Left ventricle myocardium superior (tissue), 1 donor: ENCODE measurements around the gene SIM2. TPM values are rescaled to one million over a fixed set of nuclear protein-coding genes. Genes with fewer than 3 reads are reported as not detected.

ENCODE experiments used
- ATAC-seq: fragments of 200-7000 bp; cut with Tn5 transposase; one replicate; pipeline ENCODE4 v1.9.1; 2020; ENCODE audit warnings: mild to moderate bottlenecking, moderate library complexity
- DNase-seq: peaks from one replicate; pipeline ENCODE4 v3.0.0-alpha.2; 2020
- intact Hi-C: fragments of 100-400 bp; cut with micrococcal nuclease; formaldehyde crosslinking; loops from one replicate; pipeline ENCODE4 v1.11.0; 2022
- total RNA-seq: library from RNA; stranded (reverse); fragmentation: NEBNext Ultra II Directional; extraction: Animal tissue kit (Norgen Biotek cat#: 25700); gene quantifications from one replicate; pipeline ENCODE4 v1.2.1, GENCODE V29; 2021
- donor health status: DM: no; HTN: yes; CAD: no; lungs with severe emphysema.

SIM2 gene
- total RNA-seq, 1 donor from 2014 or later, result not detected

DNA sequence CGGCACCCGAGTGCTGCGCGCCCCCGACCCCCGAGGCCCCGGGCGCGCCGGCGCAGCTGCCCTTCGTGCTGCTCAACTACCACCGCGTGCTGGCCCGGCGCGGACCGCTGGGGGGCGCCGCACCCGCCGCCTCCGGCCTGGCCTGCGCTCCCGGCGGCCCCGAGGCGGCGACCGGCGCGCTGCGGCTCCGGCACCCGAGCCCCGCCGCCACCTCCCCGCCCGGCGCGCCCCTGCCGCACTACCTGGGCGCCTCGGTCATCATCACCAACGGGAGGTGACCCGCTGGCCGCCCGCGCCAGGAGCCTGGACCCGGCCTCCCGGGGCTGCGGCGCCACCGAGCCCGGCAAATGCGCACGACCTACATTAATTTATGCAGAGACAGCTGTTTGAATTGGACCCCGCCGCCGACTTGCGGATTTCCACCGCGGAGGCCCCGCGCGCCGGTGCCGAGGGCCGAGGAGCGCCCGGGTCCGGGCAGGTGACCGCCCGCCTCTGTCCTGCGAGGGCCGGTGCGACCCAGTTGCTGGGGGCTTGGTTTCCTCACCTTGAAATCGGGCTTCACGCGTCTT, 49.0 kb downstream of the SIM2 start:
- DNase-seq (peak; percentile 77), ATAC-seq (peak; percentile 79)
- intact Hi-C loops, result loop anchor here (10.0 kb wide), 1 partner anchor 177 kb away; no protein-coding TSS in a partner anchor

DNA sequence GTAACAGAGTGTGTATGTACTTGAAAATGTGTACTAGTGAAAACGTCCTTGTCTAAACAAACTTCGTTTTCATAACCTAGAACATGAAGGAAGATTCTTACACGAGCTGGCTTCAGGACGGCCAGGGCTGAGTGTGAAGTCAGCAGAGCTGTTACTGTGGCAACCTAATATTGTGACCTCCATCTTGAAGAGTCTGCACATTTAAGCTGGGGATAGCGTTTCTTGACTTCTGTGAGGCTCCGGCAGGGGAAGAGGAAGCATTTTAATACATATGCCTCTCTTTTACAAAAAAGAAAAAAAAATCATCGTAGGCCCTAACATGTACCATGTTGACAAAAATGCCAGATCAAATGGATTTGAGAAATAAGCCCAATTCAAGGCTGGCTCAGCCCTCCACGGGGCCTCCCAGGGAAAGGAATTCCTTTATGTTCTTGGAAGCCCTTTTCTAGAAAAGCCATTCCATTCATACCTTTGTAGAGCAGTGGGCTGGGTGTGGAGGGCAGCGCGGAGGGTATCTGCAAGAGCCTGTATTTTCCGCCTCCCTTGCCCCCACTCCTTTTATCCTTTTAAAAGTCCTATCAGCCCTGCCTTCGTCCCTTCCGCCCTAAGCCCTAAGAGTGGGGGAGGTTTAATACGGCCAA, 51.1 kb downstream of the SIM2 start:
- ATAC-seq, result peak; percentile 41
- DNase-seq, result no peak
- intact Hi-C loops, result loop anchor here (10.0 kb wide), 2 partner anchors 105 to 175 kb away; no protein-coding TSS in a partner anchor

DNA sequence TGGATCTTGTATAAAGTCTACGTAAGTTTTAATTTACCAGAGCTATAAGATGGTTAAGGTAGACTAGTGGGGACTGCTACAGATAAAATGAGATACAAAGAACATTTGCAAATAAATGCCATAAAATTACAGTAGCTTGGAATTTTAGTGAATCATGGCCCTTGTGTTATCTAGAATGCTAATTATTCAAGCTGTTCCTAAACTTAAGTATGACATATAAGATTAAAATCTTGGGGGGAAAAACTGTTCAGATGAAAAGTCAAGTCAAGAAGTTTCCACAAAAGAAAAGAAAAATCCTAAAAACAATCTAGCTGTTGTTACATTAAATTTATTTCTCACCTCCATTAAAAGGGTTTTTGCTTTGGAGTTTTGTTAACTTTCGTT, 51.7 kb downstream of the SIM2 start:
- no peak for ATAC-seq
- intact Hi-C loops, result loop anchor here (10.0 kb wide), 1 partner anchor 104 kb away; no protein-coding TSS in a partner anchor
- no peak for DNase-seq

DNA sequence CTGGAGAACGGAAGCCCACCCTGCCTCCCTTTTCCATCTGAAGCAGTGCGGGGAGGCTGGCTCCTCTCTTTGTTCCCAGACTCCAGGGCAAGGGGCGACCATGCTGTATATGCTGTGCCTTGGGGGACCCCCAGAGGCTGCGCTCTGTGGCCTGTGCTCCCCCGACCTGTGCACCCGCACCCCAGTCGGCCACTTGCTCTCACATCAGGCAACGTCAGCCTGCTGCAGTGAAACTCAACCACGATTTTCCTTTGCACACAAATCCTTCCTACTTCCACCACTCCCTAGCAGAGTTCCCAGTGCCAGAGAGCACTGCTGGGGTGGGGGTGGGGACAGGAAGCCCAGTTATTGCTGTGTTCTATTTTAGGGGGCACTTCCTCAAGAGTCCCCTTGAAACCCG, 52.5 kb downstream of the SIM2 start:
- no peak for ATAC-seq
- intact Hi-C loops, result loop anchor here (10.0 kb wide), 1 partner anchor 103 kb away; no protein-coding TSS in a partner anchor
- DNase-seq, result no peak

DNA sequence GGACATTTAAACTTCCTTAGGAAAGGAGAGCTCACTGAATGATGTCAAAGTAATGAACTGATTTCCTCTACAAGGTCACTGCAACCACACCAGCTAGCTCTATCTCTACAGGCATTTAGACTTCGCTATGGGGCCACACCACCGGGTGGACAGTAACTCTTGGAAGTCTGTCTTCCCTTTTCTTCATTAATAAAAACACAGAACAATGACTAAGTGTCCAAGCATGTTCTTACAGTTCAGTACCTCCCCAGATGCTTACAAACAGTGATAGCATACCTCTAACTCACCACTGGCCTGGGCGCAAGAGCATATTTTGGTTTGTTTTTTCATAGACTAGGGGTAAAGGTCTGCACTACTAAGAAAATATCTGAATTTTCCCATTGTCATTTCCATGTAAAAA, 54.6 kb downstream of the SIM2 start:
- ATAC-seq (no peak), DNase-seq (no peak)
- intact Hi-C loops, result loop anchor here (10.0 kb wide), 1 partner anchor 101 kb away; no protein-coding TSS in a partner anchor

DNA sequence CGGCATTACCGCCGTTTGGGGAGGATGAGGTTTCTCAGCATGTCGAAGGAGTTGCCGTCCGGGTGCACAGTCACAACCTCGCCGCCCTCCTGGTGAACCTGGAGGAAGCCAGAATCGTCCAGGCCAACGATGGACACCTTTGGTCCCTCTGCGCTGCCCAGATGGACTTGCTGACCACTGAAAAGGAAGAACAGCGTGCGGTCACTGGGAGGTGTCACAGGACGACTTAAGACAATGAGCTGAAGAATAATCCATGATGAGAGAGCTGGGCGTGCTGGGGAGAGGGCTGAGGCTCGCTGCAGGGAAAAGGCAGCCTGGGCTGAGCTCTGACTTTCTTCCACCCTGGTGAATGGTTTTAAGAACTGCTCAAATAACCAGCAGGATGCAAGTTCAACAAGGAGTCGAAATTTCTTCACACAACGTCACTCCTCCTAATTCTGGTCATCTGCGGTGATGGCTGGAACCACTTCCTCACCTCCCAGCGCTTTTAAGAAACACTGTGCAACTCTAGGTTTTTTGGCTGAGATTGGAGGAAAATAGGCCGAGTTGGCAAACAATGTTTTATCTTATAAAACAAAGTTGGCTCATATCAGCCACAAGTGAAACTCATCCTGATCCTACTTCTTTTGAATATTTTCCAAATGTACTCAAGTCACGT, 55.5 kb downstream of the SIM2 start:
- no peak for ATAC-seq
- intact Hi-C loops, result loop anchor here (10.0 kb wide), 1 partner anchor 100 kb away; no protein-coding TSS in a partner anchor
- DNase-seq, result no peak

DNA sequence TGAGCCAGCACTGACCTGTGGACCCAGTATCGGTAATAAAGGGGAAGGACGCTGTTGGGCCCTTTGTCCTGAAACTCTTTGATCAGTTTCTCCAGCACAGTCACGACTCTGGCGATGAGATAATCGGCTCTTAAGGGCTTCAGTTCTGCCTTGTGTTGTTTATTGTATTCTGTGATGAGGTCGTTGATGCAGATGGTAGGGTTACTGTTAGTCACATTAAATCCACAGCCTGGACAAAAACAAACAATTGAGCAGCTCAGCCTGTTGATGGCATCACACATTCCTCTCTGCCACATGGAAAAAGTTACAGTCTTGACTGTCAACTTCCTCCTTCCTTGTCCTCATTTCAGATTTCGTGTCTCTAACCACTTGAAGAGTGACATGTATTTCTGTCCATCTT, 57.6 kb downstream of the SIM2 start:
- intact Hi-C loops, result loop anchor here (10.0 kb wide), 1 partner anchor 98 kb away; no protein-coding TSS in a partner anchor
- DNase-seq, result no peak
- no peak for ATAC-seq

DNA sequence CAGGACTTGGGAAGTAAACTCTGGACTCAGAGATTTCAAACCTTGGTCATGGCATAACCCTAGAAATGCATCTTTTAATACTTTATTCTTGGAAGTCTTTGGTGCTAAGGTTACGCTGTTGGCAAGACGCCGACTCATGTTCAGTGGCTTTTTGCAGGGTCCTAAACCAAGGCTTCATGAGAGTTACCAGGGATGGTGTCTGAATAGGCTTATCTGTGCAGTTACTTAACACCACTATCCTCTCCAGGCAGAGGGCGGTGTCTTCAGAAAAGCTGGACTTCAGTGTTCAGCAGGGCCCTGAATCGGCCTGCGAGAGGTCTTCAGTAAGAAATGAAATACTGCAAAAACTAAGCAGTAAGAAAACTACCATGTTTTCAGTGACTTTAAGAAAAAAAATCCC, 58.3 kb downstream of the SIM2 start:
- intact Hi-C loops, result loop anchor here (10.0 kb wide), 1 partner anchor 98 kb away; no protein-coding TSS in a partner anchor
- ATAC-seq, result no peak
- DNase-seq, result no peak

DNA sequence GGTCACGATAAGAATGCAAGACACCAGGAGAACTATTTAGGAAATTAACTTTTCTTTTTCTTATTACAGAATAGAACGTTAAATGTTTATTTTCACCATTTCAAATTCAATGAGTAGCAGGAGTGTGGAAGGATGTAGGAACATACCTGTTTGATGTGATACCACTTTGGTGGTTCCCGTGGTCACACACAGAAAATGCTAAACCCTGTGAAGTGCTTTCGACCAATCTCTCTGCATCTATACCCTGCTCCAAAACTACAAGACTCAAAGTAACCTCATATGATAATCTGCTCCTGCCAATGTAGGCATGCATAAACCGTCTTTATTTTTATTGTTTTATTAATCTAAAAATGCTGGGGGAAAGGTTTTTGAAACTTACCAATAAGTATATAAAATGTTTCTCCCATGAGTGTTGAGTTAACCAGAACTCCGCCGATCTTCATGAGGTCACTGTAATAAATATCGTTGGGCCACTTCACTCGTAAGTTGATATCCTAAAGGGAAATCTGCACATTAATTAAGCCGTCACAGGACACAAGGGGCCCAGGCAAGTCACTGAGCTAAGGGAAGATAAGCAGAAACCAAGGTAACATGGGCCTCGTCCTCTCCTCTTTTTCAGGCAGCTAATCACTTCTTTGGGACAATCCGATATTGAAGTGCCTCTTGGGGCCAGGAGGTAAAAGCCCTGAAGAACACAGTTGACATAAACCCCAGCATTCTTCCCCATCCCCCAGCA, 60.6 kb downstream of the SIM2 start:
- DNase-seq (no peak), ATAC-seq (no peak)
- intact Hi-C loops, result loop anchor here (10.0 kb wide), 1 partner anchor 95 kb away; no protein-coding TSS in a partner anchor

DNA sequence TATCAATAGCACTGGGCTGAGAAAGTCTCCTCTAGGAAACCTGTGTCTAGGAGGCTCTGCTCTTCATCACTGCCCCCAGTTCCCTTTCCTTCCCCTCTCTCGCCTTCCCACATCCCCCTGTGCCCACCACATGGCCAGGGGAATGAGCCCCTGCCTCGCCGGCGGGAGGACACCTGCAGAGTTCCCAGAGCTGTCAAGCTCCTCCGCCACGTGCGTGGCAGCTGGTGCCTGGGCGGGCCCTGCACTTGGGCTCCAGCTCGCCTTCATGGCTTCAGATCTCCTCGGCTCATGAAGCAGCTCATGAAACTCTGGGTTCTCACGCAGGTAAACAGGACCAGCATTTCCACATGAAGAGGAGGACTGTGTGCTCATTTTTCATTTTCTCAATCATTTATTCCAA, 62.8 kb downstream of the SIM2 start:
- intact Hi-C loops, result no loop called here
- DNase-seq, result no peak
- ATAC-seq, result no peak

DNA sequence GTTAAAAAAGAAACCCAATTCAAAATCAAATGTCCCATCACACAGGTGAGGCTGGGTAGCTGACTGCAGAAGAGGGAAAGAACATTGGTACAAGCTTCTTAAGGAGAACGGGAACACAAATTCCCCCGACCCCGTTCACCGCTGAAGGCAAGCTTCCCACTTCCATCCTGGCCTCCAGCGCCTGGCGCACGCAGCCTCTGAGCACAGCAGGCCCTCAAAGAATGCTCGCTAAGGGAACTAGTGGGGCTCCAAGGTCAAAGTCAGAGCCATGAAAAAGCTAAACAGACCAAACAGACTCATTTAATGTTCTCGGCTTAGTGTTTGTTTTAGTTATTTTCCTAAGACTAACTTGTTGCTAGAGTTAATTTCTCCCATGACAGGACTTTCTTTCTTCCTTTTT, 63.7 kb downstream of the SIM2 start:
- DNase-seq, result no peak
- intact Hi-C loops, result no loop called here
- ATAC-seq, result no peak

DNA sequence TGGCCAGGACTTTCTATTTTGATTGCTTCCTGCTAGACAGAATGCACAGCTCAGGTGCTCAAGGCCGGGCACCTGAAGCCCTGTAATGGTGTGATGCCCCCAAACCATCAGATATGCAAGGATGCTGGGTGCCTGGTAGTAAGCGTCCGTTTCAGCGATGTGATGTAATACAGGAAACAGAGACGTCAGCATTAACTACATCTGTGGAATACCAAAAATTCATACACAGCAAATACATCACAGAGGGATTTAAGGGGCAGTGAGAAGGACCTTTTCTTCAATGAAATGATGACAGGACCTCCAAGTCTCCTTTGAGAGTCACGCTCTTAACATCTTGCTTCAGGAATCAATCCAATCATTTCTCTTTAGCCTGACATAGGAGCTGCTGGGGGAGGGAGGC, 64.4 kb downstream of the SIM2 start:
- intact Hi-C loops, result no loop called here
- no peak for DNase-seq
- ATAC-seq, result no peak

DNA sequence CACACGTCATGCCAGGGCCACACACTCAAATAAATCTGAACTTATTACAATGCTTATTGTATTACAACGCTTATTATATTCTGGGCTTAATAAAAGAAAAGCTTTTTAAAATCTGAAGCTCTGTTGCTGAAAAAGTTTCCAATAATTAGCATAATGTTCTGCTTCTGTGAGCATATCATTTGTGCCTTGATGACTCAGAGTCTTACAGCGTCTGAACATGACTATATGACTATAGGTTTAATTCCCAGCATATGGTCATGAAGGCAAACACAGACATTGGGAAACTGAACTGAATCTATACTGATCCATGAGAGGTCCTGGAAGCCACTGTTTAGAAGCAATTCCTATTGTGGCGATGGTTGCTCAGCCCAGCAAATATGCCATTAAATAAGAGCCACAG, 66.3 kb downstream of the SIM2 start:
- ATAC-seq (no peak), DNase-seq (no peak)
- intact Hi-C loops, result no loop called here

DNA sequence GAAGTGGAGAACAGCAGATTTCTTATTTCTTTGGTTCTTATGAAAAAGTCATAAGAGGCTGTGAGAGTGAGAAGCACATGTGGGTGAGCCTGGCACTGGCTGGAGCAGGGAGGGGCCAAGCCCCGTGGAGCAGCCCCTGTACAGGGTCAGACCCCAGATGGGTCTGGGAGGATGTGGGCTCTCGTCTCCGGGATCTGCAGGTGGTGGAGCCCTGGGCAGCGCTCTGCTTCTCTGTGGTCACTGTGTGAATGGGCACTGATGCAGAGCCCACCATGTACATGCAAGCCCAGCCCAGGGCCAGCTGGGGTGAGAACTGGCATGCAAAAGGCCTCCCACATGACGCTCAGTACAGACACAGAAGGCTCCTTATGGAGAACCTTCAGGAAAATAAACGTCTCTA, 67.6 kb downstream of the SIM2 start:
- intact Hi-C loops, result no loop called here
- DNase-seq, result no peak
- ATAC-seq, result no peak

DNA sequence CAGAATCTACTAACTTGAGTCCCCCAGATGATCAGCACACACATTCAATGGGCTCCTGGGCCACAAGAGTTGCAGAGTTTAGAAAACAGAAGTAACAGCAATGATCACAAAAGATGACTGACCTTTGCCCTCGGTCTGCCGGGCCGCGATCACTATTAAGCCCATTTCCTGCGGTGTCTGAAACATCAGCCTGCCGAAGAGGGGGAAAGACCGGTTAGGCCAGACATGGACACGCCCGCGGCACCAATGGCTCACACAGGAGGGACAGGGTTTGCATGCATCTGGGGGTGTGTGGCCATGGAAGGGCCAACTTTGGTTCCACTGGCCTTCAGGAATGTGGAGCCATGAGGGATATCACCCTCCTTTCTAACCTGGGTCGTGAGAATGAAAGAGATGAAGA, 68.2 kb downstream of the SIM2 start:
- intact Hi-C loops, result no loop called here

DNA sequence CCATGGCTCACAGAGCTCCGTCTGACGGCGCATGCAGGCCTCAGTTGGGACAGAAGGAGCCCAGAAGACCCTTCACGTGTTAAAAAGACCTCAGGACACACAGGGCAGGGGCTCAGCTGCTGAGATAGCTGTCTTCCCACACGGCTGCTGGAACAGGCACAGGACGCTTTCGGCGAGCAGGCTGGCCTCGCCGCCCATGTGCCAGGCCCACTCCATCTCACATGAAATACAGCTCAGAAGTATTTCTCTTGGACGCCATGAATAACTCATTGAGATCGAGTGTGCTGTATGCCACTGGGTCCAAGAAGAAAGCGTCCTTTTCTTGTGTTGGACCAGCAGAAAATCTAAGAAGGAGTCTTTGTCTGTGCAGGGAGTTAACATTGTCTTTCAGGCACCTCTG, 69.6 kb downstream of the SIM2 start:
- intact Hi-C loops, result no loop called here
- DNase-seq (no peak), ATAC-seq (no peak)

More for the DNA sequence above, 68.2 kb downstream of the SIM2 start:
- ATAC-seq (no peak), DNase-seq (no peak)

DNA sequence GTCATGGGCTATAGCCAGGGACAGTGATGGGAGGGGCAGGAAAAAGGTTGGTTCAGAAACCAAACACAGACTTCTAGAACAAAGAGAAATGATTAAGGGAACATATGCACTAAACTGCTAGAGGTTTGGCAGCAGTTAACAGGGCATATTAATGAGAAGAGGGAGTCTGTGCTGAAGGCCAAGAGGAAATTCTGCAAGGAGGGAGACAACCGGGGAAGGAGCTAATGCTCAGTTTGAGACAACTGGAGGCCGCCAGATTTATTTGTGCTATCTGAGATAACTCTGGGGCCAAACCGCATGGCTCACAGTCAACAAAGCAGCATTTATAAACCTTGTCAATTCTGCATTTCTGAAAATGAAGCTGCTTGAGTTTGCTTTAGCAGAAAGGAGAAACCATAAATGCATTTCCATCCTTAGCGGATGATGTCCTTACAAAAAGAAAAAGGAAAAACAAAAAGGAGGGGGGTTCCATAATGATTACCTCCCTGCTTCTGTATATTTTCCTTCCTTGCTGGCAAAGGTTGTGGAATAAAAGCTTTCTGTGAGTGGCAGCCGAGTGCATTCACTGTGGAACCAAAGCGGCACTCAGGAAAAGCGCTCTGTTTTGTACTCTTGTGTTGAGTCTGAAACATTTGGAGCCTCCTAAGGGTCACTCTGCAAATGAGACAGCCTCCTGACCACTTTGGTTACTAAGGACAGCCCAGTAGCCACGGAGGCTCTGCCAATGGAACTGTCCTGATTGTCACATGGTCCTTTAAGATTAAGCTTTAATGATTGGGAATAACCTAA, 70.3 kb downstream of the SIM2 start:
- intact Hi-C loops, result no loop called here
- DNase-seq, result no peak
- peak; percentile 32 for ATAC-seq

DNA sequence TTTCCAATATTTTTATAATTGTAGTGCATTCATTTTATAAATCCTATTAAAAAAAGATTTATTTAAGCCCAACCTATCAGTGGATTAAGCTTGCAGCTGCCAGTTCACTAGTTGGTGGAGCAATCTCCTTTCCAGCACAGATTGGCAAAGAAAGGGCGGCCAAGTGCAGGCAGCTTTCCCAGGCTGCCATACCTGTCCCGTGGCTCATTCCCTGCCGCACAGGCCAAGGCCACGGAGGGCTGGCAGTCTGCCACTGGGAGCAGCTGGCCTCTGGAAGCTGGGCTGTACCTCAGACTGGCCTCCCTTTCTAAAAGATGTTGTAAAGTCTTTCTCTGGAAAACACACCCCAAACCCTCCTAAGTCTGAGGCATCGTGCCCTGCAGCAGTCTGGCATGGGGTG, 74.2 kb downstream of the SIM2 start:
- intact Hi-C loops, result no loop called here
- ATAC-seq (peak; percentile 98), DNase-seq (peak; percentile 94)

DNA sequence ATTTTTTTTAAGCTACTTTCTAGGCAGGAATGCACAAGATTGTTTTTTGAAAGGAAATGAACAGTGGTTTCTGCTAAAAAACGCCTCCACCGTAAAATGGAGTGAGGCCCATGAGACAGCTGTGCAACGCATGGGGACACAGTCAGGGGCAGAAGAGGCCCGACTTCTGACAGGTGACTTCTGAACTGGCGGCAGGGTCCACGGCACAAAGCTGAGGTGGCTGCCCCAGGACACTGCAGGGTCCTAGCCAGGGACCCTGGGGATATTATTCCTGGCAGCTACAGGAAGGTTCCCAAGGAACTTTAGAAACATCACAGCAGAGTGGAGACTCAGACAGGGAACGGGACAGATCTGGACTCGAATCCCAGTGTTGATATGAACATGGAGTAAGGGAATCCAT, 75.1 kb downstream of the SIM2 start:
- intact Hi-C loops, result no loop called here
- no peak for DNase-seq
- ATAC-seq, result no peak
